ENCODE measurements around the gene IER3. TPM values are rescaled to one million over a fixed set of nuclear protein-coding genes. Genes with fewer than 3 reads are reported as not detected.

Gene IER3, protein sequence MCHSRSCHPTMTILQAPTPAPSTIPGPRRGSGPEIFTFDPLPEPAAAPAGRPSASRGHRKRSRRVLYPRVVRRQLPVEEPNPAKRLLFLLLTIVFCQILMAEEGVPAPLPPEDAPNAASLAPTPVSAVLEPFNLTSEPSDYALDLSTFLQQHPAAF
- 100 to 1,000 TPM in 1 of 2 donors, 10 to 100 TPM in 1; 70.9 to 169 TPM for total RNA-seq
- long read RNA-seq, transcript IER3-202 (1 exons, 1,350 nt), result major isoform, 24 of 28 reads
- long read RNA-seq, partial matches to known transcripts, result 0 of 28 reads
- long read RNA-seq, other reads (novel, unspliced or antisense), result 0 of 28 reads

DNA sequence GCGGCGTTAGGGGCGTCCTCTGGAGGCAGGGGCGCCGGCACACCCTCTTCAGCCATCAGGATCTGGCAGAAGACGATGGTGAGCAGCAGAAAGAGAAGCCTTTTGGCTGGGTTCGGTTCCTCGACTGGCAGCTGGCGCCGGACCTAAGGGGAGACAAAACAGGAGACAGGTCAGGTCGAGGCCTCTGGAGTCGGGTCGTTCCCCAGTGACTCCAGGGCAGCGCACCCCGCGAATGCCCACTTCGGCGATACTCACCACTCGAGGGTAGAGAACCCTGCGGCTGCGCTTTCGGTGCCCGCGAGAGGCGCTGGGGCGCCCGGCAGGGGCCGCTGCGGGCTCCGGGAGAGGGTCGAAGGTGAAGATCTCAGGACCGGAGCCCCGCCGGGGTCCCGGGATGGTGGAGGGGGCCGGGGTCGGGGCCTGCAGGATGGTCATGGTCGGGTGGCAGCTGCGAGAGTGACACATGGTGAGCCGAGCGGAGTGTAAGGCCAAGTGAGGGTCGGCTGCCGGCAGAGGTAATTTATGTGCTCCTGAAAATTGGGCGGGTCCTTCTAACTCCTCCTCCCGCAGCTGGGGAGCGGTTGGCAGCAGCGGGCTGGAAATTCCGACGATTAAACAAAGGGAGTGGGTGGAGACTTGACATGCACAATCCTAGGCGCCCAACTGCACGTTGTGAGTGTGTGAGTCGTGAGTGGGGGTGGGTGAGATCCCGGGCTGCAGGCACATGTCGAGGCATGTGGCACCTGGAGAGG lies at the start of gene IER3:
IER3 (minus strand) TSS at position 494 of the 752 bp plus-strand sequence; CDS start at position 465, 29 bp downstream.
- intact Hi-C loops (cut with DNase I, micrococcal nuclease), result loop anchor here in 1 of 2 donors (5.0 kb wide), 2 partner anchors 67 to 133 kb away; no protein-coding TSS in a partner anchor
- DNase-seq (peak; percentile 91 to 94), ATAC-seq (peak; percentile 44)

DNA sequence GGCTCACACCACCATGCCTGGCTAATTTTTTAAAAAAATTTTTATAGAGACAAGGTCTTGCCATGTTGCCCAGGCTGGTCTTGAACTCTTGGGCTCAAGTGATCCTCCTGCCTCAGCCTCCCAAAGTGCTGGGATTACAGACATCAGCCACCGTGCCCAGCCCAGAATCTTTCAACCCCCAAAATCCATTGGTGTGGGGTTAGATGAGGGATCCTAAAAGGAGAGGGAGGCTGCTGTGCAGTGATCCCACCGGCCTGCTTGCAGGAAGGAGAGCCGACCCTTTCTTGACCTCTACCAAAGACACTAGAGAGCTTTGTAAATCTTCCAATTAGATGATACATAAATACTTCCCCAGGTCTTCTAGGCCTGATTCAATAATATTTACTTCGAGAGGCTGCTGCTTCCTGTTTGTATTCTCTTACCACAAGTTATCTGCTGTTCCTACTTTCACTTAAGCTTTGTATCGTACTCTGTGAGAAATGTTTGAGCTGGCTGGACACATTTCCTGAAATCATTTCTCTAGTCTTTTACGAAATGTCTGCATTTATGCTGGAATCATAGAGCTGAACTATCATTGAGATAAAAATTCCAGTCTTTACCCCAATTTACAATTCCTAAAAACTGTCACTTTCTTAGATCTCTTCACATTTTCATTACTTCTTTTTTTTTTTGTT lies 49.3 kb upstream of the IER3 start:
- intact Hi-C loops (cut with DNase I, micrococcal nuclease), result no loop called here
- peak; percentile 35 for ATAC-seq
- DNase-seq, result no peak

DNA sequence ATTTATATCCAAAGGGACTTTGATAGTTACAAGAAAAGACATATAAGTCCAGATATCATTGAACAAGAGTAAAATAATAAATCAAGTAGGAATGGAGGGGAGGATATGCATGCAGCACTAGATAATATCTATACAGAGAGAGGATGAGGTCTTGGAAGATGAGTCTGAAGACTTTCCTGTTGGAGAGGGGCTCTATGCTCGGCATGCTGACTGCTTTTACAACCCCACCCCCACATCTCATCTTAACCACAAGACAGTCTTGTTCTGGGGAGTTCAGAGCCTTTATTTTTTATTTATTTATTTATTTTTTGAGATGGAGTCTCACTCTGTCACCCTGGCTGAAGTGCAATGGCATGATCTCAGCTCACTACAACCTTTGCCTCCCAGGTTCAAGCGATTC lies 48.4 kb upstream of the IER3 start:
- intact Hi-C loops (cut with DNase I, micrococcal nuclease), result no loop called here
- ATAC-seq, result no peak
- no peak for DNase-seq

DNA sequence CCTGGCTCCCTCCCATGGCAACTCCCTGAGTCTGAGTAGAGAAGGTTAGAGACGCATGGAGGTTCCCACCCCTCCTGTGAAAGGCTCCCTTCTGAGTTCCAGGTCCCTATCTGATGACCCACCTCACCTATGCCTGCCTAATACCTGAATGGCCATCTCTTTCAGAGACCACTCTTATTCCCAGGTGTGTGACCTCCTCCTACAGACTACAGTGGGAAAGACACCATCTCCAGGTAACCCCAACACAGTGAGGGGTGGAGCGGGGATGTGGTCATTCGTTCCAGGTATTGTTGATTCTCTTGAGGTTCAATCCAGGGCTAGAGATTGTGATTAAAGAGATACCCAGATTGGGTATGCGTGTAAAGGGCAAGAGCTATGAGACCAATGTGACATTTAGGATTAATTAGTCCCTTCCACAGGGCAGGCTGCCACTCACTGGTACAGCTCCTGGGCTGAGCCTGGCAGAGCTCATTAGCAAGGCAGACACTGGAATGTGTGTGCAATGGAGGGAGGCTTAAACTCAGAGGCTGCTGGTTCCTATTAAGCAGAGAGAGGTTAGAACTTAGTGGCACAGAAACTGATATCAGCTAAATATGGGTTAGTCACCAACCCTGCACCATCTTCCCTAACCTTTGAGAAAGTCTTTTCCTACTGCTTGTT lies 46.5 kb upstream of the IER3 start:
- intact Hi-C loops (cut with DNase I, micrococcal nuclease), result no loop called here
- ATAC-seq (no peak), DNase-seq (no peak)

DNA sequence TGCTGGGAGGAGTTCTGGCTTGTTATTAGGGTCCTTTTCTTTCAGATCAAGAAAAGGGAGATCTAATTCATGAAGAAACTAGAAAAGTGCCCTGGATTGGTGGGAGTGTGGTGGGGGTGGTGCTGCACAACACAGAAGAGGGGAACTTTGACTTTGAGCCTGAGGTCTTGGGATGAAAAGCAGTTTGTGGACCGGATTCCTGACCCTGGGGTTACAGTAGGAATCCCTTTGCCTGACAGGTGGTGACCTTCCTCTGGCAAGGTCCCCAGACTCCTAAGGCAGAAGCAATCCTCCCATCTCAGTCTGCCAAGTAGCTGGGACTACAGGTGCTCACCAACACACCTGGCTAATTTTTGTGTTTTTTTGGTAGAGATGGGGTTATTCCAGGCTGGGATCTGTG lies 45.3 kb upstream of the IER3 start:
- intact Hi-C loops (cut with DNase I, micrococcal nuclease), result no loop called here
- DNase-seq, result no peak
- no peak for ATAC-seq

DNA sequence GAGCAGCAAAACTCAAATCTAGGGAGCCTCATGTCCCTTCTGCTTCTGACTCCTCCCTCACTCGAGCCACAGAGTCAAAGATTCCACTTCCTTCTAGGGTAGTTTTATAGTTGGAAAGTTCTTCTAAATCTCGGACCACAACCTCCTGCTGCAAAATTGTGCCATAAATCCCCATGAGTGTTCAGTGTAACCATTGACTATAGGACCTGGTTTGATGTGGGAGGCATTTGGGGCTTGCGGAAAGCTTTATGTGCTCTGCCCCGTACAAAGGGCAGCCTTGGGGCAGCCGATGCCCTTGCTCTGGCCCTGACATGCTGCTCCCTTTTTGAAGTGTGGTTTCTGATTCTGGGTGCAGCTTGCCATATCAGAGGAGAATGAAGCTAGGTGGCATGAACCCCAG lies 43.6 kb upstream of the IER3 start:
- intact Hi-C loops (cut with DNase I, micrococcal nuclease), result no loop called here
- no peak for DNase-seq

DNA sequence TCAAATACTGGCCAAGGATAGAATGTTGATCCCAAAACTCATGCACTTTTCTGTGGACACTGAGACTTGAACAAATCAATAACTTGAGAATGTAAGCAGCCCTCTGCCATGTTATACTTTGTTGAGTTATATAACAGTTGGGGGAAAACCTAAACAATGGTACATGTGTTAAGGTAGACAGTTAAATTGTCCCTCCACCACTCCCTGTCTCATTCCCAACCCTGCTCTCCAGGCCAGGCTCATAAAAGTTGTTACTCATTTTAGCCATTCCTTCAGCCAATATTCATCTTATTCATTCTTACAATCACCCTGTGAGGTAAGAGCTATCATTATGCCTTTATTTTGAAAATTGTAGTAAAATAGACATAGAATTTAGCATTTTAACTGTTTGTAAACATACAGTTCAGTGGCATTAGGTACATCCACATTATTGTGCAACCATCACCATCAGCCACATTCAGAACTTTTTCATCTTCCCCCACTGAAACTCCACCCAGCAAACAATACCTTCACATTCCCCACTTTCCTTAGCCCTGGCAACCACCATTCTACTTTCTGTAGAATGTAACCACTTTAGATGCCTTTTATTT lies 38.2 kb upstream of the IER3 start:
- intact Hi-C loops (cut with DNase I, micrococcal nuclease), result no loop called here
- ATAC-seq, result peak; percentile 73
- DNase-seq, result no peak

More for the DNA sequence above, 43.6 kb upstream of the IER3 start:
- peak; percentile 61 for ATAC-seq

DNA sequence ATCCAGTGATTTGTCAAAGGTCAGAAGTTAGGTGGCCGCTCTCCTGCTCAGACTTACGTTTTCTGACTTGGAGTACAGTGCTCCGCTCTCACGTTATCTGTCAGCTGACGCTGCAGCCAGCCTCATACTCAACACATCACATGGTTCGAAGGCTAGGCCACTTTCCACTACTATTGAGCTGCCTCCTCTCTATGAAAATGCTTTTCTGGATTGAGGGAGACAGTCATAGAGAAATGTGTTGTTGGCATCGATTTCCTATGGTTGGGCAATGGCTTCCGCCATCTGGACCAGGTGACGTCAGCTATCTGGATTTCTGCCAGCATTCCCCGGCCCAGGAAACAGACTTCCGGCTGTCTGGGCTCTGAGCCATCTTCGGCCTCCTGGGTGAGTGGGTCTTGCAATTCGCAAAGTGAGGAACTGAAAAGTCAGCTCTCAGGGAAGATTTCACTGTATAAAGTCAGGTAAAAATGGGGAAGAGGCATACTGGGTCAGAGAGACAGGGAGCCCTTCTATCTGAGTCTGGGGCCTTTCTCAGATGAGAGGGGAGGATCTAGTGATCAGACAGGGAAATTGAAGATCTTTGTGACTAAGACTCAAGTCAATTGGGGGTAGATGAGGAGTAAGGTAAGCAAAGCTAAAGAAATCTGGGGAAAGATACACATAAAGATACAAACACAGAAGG lies 37.5 kb upstream of the IER3 start:
- peak; percentile 96 to 97 for DNase-seq
- peak; percentile 86 for ATAC-seq
- intact Hi-C loops (cut with DNase I, micrococcal nuclease), result no loop called here

DNA sequence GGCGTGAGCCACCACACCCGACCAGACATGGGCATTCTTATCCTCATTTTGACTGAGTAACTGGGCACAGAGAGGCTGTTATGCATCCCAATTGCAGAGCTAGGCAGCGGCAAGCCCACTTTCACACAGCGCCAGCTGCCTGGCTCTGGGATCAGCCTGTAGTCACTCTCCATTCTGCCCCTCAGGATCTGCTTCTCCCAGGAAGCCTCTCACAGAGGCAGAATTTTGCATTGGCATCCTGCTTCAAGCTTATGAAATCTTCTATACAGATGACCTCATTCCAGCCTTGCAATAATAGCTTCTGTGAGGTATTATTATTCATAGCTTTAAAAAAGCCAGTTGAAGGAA lies 37.0 kb upstream of the IER3 start:
- DNase-seq, result no peak
- ATAC-seq, result peak; percentile 5
- intact Hi-C loops (cut with DNase I, micrococcal nuclease), result no loop called here

DNA sequence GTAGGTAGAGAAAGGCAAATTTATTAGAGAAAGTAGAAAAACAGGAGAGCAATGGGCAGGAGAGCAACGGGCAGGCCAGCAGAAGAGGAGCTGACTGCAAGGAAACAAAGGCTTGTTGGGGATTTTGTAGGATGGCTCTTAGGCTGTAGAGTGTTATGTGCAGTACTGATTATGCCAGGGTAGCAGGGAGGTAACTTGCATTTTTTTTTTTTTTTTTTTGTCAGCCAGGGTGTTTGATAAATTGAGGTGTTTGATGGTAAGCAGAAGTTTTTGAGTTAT lies 36.2 kb upstream of the IER3 start:
- DNase-seq (no peak), ATAC-seq (no peak)
- intact Hi-C loops (cut with DNase I, micrococcal nuclease), result no loop called here

DNA sequence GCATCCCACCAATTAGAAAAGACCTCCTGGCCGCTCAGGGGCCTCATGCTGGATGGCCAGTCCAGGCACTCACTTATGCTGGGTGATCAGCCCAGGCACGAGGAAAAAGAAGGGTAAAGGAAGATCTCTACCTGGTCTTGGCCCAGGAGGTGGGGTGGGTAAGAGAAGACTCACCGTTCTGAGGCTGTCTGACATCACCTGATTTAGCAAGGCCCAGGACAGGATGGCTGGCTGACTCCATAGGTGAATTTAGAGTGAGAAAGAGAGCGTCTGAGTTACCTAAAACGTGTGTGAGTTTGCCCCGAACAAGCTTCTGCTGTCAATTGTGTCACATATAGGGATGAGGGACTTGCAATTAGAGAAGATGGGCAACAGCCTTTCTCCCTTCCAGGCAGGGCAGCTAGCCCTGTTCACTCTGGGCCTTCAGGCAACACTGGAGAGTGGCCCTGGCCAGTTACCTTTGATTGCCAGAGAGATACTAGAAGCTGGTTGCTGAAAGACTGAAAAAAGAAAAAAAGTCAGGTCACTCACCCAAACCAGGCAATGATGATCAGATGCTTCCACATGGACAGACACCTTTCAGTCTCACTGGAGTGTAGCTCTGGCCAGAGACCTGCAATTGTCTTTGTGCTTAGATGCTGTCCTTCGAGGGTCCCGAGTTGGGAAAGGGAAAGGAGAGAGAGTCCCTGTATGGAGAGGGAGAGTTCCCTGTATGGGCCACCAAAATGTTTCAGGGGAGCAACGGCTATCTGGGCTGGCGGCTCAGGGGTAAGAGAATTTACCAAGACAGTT lies 35.7 kb upstream of the IER3 start:
- intact Hi-C loops (cut with DNase I, micrococcal nuclease), result no loop called here
- no peak for ATAC-seq

DNA sequence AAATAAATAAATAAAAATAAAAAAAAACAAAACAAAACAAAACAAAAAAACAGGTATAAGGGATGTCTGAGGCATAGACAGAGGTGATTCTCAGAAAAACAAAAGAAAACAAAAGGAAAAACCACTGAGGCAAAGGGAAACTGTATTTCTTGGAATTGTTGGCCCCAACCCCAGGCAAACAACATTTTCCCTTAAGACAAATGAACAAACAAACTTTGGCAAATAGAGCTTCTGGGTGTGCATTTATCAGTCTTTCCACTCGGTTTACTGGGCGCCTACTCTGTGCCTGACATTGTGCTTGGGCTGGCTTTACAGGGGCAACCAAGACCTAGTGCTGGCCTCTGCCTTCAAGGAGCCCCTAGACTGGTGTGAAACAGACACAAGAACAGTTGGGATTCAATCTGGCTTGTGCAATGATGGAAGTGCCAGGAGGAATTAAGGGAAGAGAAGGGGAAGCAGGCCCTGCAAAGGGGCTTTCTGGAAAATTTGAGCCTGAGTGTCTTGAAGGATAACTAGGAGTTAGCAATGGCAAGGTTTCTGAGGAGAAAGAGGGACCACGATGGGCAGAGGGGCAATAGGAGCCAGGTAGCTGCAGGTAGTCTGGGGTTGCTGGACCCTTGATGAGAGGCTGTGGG lies 33.8 kb upstream of the IER3 start:
- intact Hi-C loops (cut with DNase I, micrococcal nuclease), result no loop called here
- DNase-seq, result no peak
- ATAC-seq, result no peak

More for the DNA sequence above, 35.7 kb upstream of the IER3 start:
- no peak for DNase-seq

DNA sequence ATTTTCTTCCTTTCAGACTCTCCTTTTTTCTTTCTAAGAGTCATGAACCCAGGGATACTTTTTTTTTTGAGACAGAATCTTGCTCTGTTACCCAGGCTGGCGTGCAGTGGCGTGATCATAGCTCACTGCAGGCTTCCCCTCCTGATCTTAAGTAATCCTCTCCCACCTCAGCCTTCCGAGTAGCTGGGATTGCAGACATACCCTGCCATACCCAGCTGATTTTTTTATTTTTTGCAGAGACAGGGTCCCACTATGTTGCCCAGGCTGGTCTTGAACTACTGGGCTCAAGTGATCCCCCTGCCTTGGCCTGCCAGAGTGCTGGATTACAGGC lies 32.8 kb upstream of the IER3 start:
- intact Hi-C loops (cut with DNase I, micrococcal nuclease), result no loop called here
- no peak for ATAC-seq
- no peak for DNase-seq

DNA sequence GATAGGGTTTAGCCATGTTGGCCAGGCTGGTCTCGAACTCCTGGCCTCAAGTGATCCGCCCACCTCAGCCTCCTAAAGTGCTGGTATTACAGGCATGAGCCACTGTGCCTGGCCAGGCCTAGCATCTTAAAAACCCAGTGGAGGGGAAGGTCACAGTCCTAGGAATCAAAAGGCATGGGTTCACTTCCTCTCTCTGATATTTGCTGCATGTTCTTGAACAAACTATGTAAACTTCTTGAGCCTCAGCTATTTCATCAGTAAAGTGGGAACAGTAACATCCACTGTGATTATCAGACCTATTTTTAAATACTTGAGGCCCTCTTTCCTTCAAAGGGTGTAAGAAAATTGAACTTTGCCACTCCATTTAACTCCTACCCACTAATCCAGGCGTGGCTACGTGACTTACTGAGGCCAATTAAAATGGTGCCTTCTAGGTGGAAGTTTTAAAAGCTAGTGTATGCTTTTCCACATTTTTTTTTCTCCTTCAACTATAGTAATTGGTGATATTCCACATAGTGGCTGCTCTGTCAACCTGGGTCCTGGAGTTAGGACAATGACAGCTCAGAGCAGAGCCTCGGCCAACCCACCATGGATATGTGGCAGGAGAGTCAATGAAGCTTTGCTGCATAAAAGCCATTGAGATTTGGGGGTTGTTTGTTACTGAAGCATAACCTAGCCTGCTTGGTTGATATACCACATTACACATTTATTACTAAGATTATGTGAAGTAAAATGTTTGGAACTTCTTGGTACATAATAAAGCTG lies 32.2 kb upstream of the IER3 start:
- ATAC-seq, result peak; percentile 62
- intact Hi-C loops (cut with DNase I, micrococcal nuclease), result no loop called here
- DNase-seq, result no peak

DNA sequence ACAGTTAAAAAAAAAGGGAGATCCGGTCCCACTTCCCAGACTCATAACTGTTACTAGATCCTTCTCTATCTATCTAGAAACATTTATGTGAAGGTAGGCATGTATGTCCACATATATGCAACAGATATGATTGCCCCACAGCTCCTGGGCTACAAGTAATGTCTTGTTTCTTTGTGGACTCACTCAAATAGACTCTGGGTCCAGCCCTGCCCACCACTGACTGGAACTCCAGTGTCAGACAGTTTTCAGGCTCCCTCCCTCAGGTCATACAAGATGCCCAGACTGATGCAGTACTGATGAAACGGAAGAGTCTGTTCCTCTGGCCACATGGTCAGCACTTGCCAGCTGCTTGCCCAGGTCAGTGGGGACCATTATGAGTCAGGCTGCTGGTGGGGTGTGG lies 30.8 kb upstream of the IER3 start:
- intact Hi-C loops (cut with DNase I, micrococcal nuclease), result no loop called here

DNA sequence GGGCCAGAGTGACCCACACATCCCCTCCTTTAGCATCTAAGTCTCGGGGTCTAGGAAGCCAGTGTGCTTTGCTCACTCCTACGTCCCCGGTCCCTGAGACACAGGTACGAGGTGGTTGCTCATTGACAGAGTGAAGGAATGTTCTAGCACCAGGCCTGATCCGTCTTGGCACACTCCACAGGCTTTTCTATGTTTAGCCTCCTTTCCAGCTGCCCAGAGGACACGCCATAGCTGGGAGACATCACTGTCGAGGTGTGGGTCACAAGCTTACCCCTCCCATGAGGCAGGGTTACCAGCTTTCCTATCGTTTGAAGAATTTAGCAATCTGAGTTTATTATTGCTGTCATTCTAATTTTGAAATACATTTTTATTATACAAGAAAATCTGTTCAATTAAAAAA lies 30.4 kb upstream of the IER3 start:
- no peak for ATAC-seq
- intact Hi-C loops (cut with DNase I, micrococcal nuclease), result no loop called here
- DNase-seq, result no peak

More for the DNA sequence above, 30.8 kb upstream of the IER3 start:
- DNase-seq (no peak), ATAC-seq (peak; percentile 42)

DNA sequence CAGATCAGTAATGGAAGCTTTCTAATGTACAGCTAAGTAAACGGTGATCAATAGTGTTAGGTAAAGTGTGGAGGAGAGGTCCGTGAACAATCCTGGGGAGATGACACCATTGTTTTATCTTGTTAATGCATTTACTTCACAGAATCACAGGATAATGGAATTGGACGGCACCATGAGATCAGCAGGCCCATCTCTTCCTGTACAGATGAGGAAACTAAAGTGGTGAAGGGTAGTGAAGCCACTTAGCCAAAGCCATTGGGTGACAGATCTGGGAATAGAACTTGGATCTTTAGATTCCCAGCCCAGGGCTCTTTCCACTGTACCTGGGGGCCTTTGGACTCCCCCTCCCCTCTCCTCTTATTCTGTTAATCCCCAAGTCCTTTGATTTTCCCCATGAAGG lies 26.2 kb upstream of the IER3 start:
- intact Hi-C loops (cut with DNase I, micrococcal nuclease), result no loop called here
- no peak for ATAC-seq
- DNase-seq, result no peak
